Neural crest cell (in vitro differentiated cells): ENCODE data around the gene GOLGA6D. TPM values are rescaled to one million over a fixed set of nuclear protein-coding genes. Genes with fewer than 3 reads are reported as not detected.
"Not testable (repeated sequence)": the region's sequence is repeated elsewhere in the genome, so short reads cannot be mapped to it uniquely, and the experiment has no call there.

ENCODE experiments used
- DNase-seq: peaks from one replicate; pipeline ENCODE4 v3.0.0; 2021; ENCODE audit warnings: low read depth, mixed read lengths, low spot score
- H3K27ac Mint-ChIP-seq: one replicate; pipeline ENCODE4 v1.8.0; 2021; ENCODE audit warnings: mild to moderate bottlenecking, mixed read lengths; ENCODE audit not compliant: unreplicated experiment
- H3K27me3 Mint-ChIP-seq: 2 replicates; pipeline ENCODE4 v1.8.0; 2021; ENCODE audit warnings: low read depth, mild to moderate bottlenecking, mixed read lengths
- H3K36me3 Mint-ChIP-seq: 2 replicates; pipeline ENCODE4 v1.8.0; 2021; ENCODE audit warnings: low read depth, mild to moderate bottlenecking, mixed read lengths
- H3K4me1 Mint-ChIP-seq: 2 replicates; pipeline ENCODE4 v1.8.0; 2021; ENCODE audit warnings: mixed read lengths
- H3K4me3 Mint-ChIP-seq: one replicate; pipeline ENCODE4 v1.8.0; 2021; ENCODE audit warnings: mild to moderate bottlenecking, mixed read lengths
- H3K9me3 Mint-ChIP-seq: 2 replicates; pipeline ENCODE4 v1.8.0; 2021; ENCODE audit warnings: mixed read lengths
- total RNA-seq: library from RNA; stranded (reverse); gene quantifications from 2 replicates; pipeline ENCODE4 v1.2.1, GENCODE V29; 2021
- TF ChIP-seq, protein P1 (sequence below): fragments of 200-600 bp; sonication (generic); conservative IDR thresholded peaks from 2 replicates; pipeline ENCODE4 v1.5.0; 2021; ENCODE audit warnings: antibody characterized with exemption, mild to moderate bottlenecking

GOLGA6D gene
- total RNA-seq, 1 donor from 2014 or later = not detected

DNA sequence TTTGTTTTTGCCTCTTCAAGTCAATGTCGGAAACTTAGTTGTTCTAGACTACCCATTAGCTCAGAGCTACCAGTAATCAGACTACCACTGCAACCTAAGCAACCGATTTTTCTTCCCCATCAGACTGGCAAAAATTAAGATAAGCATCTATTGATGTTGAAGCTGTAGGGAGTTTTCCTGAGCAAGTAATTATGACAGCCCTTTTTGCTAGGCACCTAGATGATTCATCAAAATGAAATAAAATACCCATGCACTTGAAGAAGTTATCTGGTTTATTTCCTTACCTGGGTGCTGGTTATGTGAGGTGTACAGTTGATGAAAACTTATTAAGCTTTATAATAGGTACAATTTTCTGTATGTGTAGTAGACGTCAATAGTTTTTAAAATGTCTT is 52.7 kb downstream of the GOLGA6D start:
- TF ChIP-seq, protein P1, sequence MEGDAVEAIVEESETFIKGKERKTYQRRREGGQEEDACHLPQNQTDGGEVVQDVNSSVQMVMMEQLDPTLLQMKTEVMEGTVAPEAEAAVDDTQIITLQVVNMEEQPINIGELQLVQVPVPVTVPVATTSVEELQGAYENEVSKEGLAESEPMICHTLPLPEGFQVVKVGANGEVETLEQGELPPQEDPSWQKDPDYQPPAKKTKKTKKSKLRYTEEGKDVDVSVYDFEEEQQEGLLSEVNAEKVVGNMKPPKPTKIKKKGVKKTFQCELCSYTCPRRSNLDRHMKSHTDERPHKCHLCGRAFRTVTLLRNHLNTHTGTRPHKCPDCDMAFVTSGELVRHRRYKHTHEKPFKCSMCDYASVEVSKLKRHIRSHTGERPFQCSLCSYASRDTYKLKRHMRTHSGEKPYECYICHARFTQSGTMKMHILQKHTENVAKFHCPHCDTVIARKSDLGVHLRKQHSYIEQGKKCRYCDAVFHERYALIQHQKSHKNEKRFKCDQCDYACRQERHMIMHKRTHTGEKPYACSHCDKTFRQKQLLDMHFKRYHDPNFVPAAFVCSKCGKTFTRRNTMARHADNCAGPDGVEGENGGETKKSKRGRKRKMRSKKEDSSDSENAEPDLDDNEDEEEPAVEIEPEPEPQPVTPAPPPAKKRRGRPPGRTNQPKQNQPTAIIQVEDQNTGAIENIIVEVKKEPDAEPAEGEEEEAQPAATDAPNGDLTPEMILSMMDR = no peak
- Mint-ChIP-seq H3K4me1 (peaks cover 19% of the 10 kb centered on the region), H3K27ac (peak overlapping the region; percentile 99), H3K27me3 (peaks cover 5% of the 10 kb centered on the region), H3K9me3 (no peaks in the 10 kb centered on the region), H3K4me3 (peak overlapping the region; percentile 100), H3K36me3 (no peaks in the 10 kb centered on the region)
- no peak for DNase-seq

- peak within 1 kb of the TSS; percentile 100 for H3K4me3 Mint-ChIP-seq
- no peaks in the 10 kb centered on the region for H3K9me3 Mint-ChIP-seq
- no peaks in the 10 kb centered on the region for H3K36me3 Mint-ChIP-seq
- H3K4me1 Mint-ChIP-seq = peaks cover 19% of the 10 kb centered on the region
- peak; percentile 95 for DNase-seq
- H3K27me3 Mint-ChIP-seq = peaks cover 5% of the 10 kb centered on the region
- TF ChIP-seq, protein P1 = no peak
- H3K27ac Mint-ChIP-seq = peak within 1 kb of the TSS; percentile 99
These were observed 53.2 kb downstream of the GOLGA6D start, which contains the start of gene COMMD4 for GRCh38 chr15:75335705-75336355. COMMD4 (plus strand) TSS chr15:75336063; CDS start chr15:75336090, 27 bp downstream.

- peaks cover 5% of the 10 kb centered on the region for H3K27me3 Mint-ChIP-seq
- H3K36me3 Mint-ChIP-seq = no peaks in the 10 kb centered on the region
- no peaks in the 10 kb centered on the region for H3K9me3 Mint-ChIP-seq
- H3K4me3 Mint-ChIP-seq = no peak overlapping the region
- H3K27ac Mint-ChIP-seq = peak overlapping the region; percentile 57
- TF ChIP-seq, protein P1 = no peak
- H3K4me1 Mint-ChIP-seq = peaks cover 19% of the 10 kb centered on the region
- no peak for DNase-seq
These were observed 56.1 kb downstream of the GOLGA6D start for GRCh38 chr15:75338661-75339240.

DNA sequence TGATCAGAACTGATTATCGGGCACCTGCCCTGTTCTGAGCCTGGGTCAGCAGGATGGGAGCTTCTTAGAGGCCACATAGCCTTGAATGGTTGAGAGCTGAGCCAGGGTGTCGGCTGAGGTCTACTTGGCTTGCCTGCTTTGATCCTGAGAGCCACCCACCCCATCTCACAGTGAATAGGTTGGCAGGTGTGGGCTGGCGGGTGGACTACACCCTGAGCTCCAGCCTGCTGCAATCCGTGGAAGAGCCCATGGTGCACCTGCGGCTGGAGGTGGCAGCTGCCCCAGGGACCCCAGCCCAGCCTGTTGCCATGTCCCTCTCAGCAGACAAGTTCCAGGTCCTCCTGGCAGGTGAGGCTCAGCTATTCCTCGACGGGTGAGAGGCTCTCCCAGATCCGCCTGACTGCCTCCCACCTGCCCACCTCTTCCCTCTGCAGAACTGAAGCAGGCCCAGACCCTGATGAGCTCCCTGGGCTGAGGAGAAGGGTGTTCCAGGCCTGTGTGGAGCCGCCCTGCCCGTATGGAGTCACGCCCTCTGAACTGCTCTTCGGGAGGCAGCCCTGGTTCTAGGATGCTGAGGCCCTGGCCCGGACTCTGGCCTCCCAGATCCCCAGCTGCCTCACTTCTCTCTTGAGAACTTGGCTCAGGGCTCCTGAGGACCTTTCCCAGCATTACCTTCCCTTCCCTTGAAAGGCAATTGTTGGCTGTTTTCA is 57.1 kb downstream of the GOLGA6D start:
- peaks cover 5% of the 10 kb centered on the region for H3K27me3 Mint-ChIP-seq
- TF ChIP-seq, protein P1 = no peak
- peak overlapping the region; percentile 75 for H3K4me3 Mint-ChIP-seq

DNA sequence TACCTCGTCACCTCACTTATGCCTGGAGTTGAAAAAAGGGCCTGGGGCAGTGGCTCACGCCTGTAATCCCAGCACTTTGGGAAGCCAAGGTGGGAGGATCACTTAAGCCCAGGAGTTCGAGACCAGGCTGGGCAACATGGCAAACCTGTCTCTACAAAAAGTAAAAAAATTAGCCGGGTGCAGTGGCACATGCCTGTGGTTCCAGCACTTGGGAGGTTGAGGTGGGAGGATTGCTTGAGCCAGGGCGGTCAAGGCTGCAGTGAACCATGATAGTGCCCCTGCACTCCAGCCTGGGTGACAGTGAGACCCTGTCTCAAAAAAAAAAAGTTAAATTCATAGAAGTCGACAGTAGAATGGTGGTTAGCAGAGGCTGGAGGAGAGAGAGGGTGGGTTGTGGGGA is 59.6 kb downstream of the GOLGA6D start:
- Mint-ChIP-seq H3K36me3 (no peaks in the 10 kb centered on the region), H3K4me1 (peaks cover 6% of the 10 kb centered on the region), H3K27me3 (peaks cover 16% of the 10 kb centered on the region), H3K9me3 (no peaks in the 10 kb centered on the region), H3K27ac (no peak overlapping the region), H3K4me3 (no peak overlapping the region)
- TF ChIP-seq, protein P1 = no peak
- no peak for DNase-seq

More for the DNA sequence above, 57.1 kb downstream of the GOLGA6D start:
- Mint-ChIP-seq H3K27ac (no peak overlapping the region), H3K9me3 (no peaks in the 10 kb centered on the region), H3K36me3 (no peaks in the 10 kb centered on the region), H3K4me1 (peaks cover 19% of the 10 kb centered on the region)
- no peak for DNase-seq

DNA sequence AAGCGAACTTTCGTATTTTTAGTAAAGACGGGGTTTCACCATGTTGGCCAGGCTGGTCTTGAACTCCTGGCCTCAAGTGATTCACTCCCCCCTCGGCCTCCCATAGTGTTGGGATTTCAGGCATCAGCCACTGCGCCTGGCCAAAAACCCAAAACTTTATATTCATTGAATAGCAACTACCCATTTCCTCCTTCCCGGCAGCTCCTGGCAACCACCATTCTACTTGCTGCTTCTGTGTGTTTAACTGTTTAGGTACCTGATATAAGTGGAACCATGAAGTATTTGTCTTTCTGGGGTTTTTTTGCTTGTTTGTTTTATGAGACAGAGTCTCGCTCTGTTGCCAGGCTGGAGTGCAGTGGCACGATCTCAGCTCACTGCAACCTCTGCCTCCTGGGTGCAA is 61.3 kb downstream of the GOLGA6D start:
- peaks cover 11% of the 10 kb centered on the region for H3K4me1 Mint-ChIP-seq
- H3K27me3 Mint-ChIP-seq = peaks cover 24% of the 10 kb centered on the region
- not testable (repeated sequence) for H3K9me3 Mint-ChIP-seq, H3K27ac Mint-ChIP-seq, DNase-seq, H3K36me3 Mint-ChIP-seq
- H3K4me3 Mint-ChIP-seq = peak overlapping the region; percentile 81
